Liver (tissue), 9 donors: ENCODE results near the gene SEPTIN10. TPM values are rescaled to one million over a fixed set of nuclear protein-coding genes. Genes with fewer than 3 reads are reported as not detected.

Source experiments
- DNase-seq: peaks from one replicate; pipeline ENCODE4 v3.0.0-alpha.2; 2017; ENCODE audit warnings: low spot score
- H3K27ac ChIP-seq, 2 donors: one replicate each; pipeline ENCODE4 v1.7.0; 2013; ENCODE audit warnings: inconsistent platforms in 2 of 2, low read length in 2 of 2, control low read depth in 1 of 2, low read depth in 1 of 2, mild to moderate bottlenecking in 1 of 2
- H3K27me3 ChIP-seq, 4 donors: one replicate each; pipeline versions ENCODE4 v1.6.1 to v1.7.0; 2013; ENCODE audit warnings: low read length in 3 of 4, inconsistent platforms in 1 of 4, mild to moderate bottlenecking in 1 of 4, moderate library complexity in 1 of 4; ENCODE audit not compliant: control insufficient read depth in 4 of 4, insufficient read depth in 4 of 4
- H3K36me3 ChIP-seq, 4 donors: one replicate each; pipeline versions ENCODE4 v1.6.1 to v1.7.0; 2013; ENCODE audit warnings: low read length in 3 of 4, mild to moderate bottlenecking in 3 of 4, low read depth in 1 of 4, moderate library complexity in 1 of 4; ENCODE audit not compliant: control insufficient read depth in 4 of 4, insufficient read depth in 3 of 4
- H3K4me1 ChIP-seq, 4 donors: one replicate each; pipeline versions ENCODE4 v1.6.1 to v1.7.0; 2013; ENCODE audit warnings: low read length in 3 of 4, mild to moderate bottlenecking in 3 of 4, moderate library complexity in 1 of 4; ENCODE audit not compliant: control insufficient read depth in 4 of 4, insufficient read depth in 4 of 4
- H3K4me3 ChIP-seq, 3 donors: one replicate each; pipeline versions ENCODE4 v1.6.1 to v1.7.0; 2013; ENCODE audit warnings: low read length in 3 of 3, control low read depth in 1 of 3, low read depth in 1 of 3, mild to moderate bottlenecking in 1 of 3
- H3K9ac ChIP-seq, 2 donors: one replicate each; pipeline ENCODE4 v1.7.0; 2013; ENCODE audit warnings: low read length in 2 of 2, mild to moderate bottlenecking in 2 of 2, moderate library complexity in 2 of 2, control low read depth in 1 of 2, low read depth in 1 of 2
- H3K9me3 ChIP-seq, 4 donors: one replicate each; pipeline versions ENCODE4 v1.6.1 to v1.7.0; 2013; ENCODE audit warnings: low read length in 3 of 4; ENCODE audit not compliant: control insufficient read depth in 4 of 4
- ATF3 ChIP-seq: IDR thresholded peaks from 2 replicates; pipeline ENCODE4 v1.6.1; 2016; ENCODE audit warnings: antibody characterized with exemption
- CTCF ChIP-seq: fragments of 150-350 bp; IDR thresholded peaks from 2 replicates; pipeline ENCODE4 v1.5.1; 2017; ENCODE audit warnings: improper control_type of control experiment, low read depth, low read length; ENCODE audit not compliant: missing input control
- EGR1 ChIP-seq, 2 donors: IDR thresholded peaks; 2 replicates each; pipeline ENCODE4 v1.6.1; 2016 to 2018; ENCODE audit warnings: antibody characterized with exemption in 2 of 2, low read depth in 2 of 2
- FOXA1 ChIP-seq: IDR thresholded peaks from 2 replicates; pipeline ENCODE4 v1.6.1; 2016; ENCODE audit warnings: antibody characterized with exemption
- FOXA2 ChIP-seq: IDR thresholded peaks from 2 replicates; pipeline ENCODE4 v1.6.1; 2016; ENCODE audit warnings: antibody characterized with exemption
- GABPA ChIP-seq, 2 donors: IDR thresholded peaks in 1 of 2; conservative IDR thresholded peaks in 1 of 2; 2 replicates each; pipeline ENCODE4 v1.6.1; 2016; ENCODE audit warnings: antibody characterized with exemption in 2 of 2, mild to moderate bottlenecking in 1 of 2, moderate library complexity in 1 of 2
- HNF4A ChIP-seq, 2 donors: conservative IDR thresholded peaks; 2 replicates each; pipeline ENCODE4 v1.6.1; 2016; ENCODE audit warnings: antibody characterized with exemption in 2 of 2, mild to moderate bottlenecking in 2 of 2
- HNF4G ChIP-seq: IDR thresholded peaks from 2 replicates; pipeline ENCODE4 v1.6.1; 2016; ENCODE audit warnings: antibody characterized with exemption
- JUND ChIP-seq, 2 donors: IDR thresholded peaks; 2 replicates each; pipeline ENCODE4 v1.6.1; 2016; ENCODE audit warnings: antibody characterized with exemption in 2 of 2
- MAX ChIP-seq: IDR thresholded peaks from 2 replicates; pipeline ENCODE4 v1.6.1; 2016; ENCODE audit warnings: antibody characterized with exemption
- NR2F2 ChIP-seq: IDR thresholded peaks from 2 replicates; pipeline ENCODE4 v1.6.1; 2016; ENCODE audit warnings: antibody characterized with exemption
- RAD21 ChIP-seq, 2 donors: IDR thresholded peaks; 2 replicates each; pipeline ENCODE4 v1.6.1; 2016; ENCODE audit warnings: antibody characterized with exemption in 2 of 2, mild to moderate bottlenecking in 2 of 2
- REST ChIP-seq: IDR thresholded peaks from 2 replicates; pipeline ENCODE4 v1.6.1; 2016; ENCODE audit warnings: antibody characterized with exemption, mild to moderate bottlenecking
- RXRA ChIP-seq, 2 donors: IDR thresholded peaks; 2 replicates each; pipeline ENCODE4 v1.6.1; 2017 to 2018; ENCODE audit warnings: antibody characterized with exemption in 2 of 2, mild to moderate bottlenecking in 1 of 2
- SP1 ChIP-seq: IDR thresholded peaks from 2 replicates; pipeline ENCODE4 v1.6.1; 2018; ENCODE audit warnings: antibody characterized with exemption, mild to moderate bottlenecking
- TAF1 ChIP-seq: conservative IDR thresholded peaks from 2 replicates; pipeline ENCODE4 v1.6.1; 2016; ENCODE audit warnings: antibody characterized with exemption, mild to moderate bottlenecking
- YY1 ChIP-seq: IDR thresholded peaks from 2 replicates; pipeline ENCODE4 v1.6.1; 2016; ENCODE audit warnings: antibody characterized with exemption, mild to moderate bottlenecking
- ZBTB33 ChIP-seq: IDR thresholded peaks from 2 replicates; pipeline ENCODE4 v1.6.1; 2016; ENCODE audit warnings: antibody characterized with exemption
- WGBS: extraction: QIAGEN DNeasy Blood & Tissue Kit; methylation state at CpG from one replicate; pipeline ENCODE4 v1.1.7; 2013; 5-methylcytosine and 5-hydroxymethylcytosine counted together
- polyA plus RNA-seq, 2 donors: library from polyadenylated mRNA; stranded (reverse) in 1 of 2; unstranded in 1 of 2; fragments of 200-250 nt in 1 of 2; fragments of >200 nt in 1 of 2; fragmentation: Nextera tagmentation in 1 of 2; extraction: Ambion mirVana in 1 of 2; gene quantifications; one replicate each; pipeline versions ENCODE4 v1.2.1 to v1.2.3, GENCODE V29; 2013 to 2015
- total RNA-seq, 2 donors: library from RNA; depleted of rRNA; stranded (reverse); fragments of >200 nt; gene quantifications; one replicate each; pipeline ENCODE4 v1.2.3, GENCODE V29; 2014
- donor health status: healthy.
- donor health status: healthy.
- donor health status: healthy.
- donor health status: healthy.
- donor health status: healthy.

The SEPTIN10 gene
- total and polyA plus RNA-seq, 4 donors = 19.6 to 35.9 (median 20.1) TPM

GRCh38 chr2:109597283-109597682 is 16.5 kb downstream of the SEPTIN10 start:
- no peaks in the 10 kb centered on the region for H3K9me3 ChIP-seq
- DNase-seq = no peak
- no peaks in the 10 kb centered on the region for H3K27me3 ChIP-seq
- peaks cover 0 to 1% (median 0%) of the 10 kb centered on the region in 4 donors for H3K36me3 ChIP-seq
- H3K27ac ChIP-seq = no peak overlapping the region
- 93% methylated on average over 3 of the region's 3 CpGs for WGBS
- TF ChIP-seq YY1 (no peak), RXRA (IDR thresholded peaks at IDR 0.05) (no peak), TAF1 (no peak), ATF3 (no peak), CTCF (no peak), SP1 (no peak), HNF4G (no peak), JUND (IDR thresholded peaks at IDR 0.05) (no peak), REST (no peak), ZBTB33 (no peak), EGR1 (IDR thresholded peaks at IDR 0.05; ENCODE audit: low read depth in 2 of 2) (no peak), FOXA2 (no peak), GABPA (IDR thresholded peaks at IDR 0.05 in 1 of 2, conservative IDR thresholded peaks at IDR 0.05 in 1 of 2) (no peak), RAD21 (IDR thresholded peaks at IDR 0.05) (no peak), MAX (no peak), NR2F2 (no peak), FOXA1 (no peak), HNF4A (conservative IDR thresholded peaks at IDR 0.05) (no peak)
- no peak overlapping the region for H3K4me3 ChIP-seq
- no peak overlapping the region for H3K9ac ChIP-seq
- peaks cover 0 to 4% (median 0%) of the 10 kb centered on the region in 4 donors for H3K4me1 ChIP-seq
